GM19023 (cell line): ENCODE measurements around the gene LZTS2.

ENCODE experiments used
- ATAC-seq: cut with Tn5 transposase; IDR thresholded peaks from one replicate; pipeline ENCODE4 v1.9.1; 2021; ENCODE audit warnings: mild to moderate bottlenecking, moderate library complexity; ENCODE audit not compliant: unreplicated experiment

Gene LZTS2

GRCh38 chr10:101047961-101048892, 48.6 kb downstream of the LZTS2 start:
- ATAC-seq: no peak

- peak; percentile 69 for ATAC-seq
Observed at GRCh38 chr10:101050208-101051069, 50.8 kb downstream of the LZTS2 start.

GRCh38 chr10:101052285-101052684, 52.7 kb downstream of the LZTS2 start:
- no peak for ATAC-seq

GRCh38 chr10:101053516-101053915, 53.9 kb downstream of the LZTS2 start:
- ATAC-seq: no peak

DNA sequence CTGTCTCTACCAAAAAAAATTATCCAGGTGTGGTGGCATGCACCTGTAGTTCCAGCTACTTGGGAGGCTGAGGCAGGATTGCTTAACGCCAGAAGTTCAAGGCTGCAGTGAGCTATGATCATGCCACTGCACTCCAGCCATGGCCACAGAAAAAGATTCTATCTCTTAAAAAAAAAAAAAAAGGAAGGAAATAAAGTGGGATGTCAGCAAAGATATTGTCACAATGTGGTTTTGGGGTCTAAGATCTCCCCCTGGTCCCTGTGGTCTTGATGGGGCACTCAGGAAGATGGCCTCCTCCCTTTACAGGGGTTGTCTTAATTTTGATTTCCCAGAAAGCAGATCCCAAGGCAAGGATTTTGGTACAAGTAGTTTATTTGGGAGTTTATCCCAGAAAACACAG, 54.7 kb downstream of the LZTS2 start:
- ATAC-seq: no peak

DNA sequence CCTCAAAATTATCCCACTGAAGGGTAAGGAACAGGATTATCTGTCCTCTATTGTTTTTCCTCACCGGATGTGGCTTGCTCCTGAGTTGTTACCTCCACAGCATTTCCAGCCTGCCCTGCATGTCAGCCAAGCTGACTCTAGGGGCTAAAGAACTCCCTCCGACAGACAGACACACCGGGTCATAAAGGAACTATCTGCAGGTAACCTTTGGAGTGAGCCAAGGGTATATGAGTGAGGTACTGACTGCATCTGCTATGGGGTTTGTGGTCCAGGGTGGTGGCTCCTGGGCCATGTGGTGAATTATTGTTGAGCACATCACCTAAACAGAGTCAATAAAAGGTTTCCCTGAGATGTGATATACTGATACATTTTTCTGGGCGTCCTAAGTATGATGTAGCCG, 55.3 kb downstream of the LZTS2 start:
- no peak for ATAC-seq

DNA sequence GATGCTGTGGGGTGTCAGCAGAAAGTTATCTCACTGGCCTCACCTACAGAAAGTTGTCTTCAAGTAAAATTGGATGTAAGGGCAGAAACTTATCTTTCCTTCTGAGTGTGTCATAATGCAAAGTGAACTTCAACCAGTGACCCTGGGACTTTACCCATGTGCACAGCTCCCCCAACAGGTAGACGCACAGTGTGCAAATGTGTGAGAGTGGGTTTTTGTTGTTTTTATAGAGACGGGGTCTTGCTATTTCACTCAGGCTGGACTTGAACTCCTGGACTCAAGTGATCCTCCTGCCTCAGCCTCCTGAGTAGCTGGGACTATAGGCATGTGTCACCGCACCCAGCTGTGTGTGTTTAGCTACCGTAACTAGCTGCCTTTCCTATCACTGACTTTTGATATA, 55.8 kb downstream of the LZTS2 start:
- no peak for ATAC-seq

- no peak for ATAC-seq
Observed at GRCh38 chr10:101056365-101057151, 57.0 kb downstream of the LZTS2 start.
